ENCODE data around the gene ARPC1A.
A peak's percentile ranks its signal among the peaks of the same experiment; 100 is the strongest.

The ARPC1A gene

GRCh38 chr7:99293167-99293566, 32.5 kb upstream of the ARPC1A start:
- no peak overlapping the region for H2BK5ac ChIP-seq (ENCODE audit: low read length)
- no CpG with 5 or more reads among the region's 1 CpG for WGBS, 2 donors (ENCODE audit: extremely low coverage in 2 of 2, insufficient read length in 2 of 2, insufficient replicate concordance in 1 of 2)
- H3K27ac ChIP-seq (replicated peaks; ENCODE audit: low read length) = no peak overlapping the region
- no peak overlapping the region for H2AK5ac ChIP-seq (ENCODE audit: low read depth, low read length)
- H3K14ac ChIP-seq (ENCODE audit: low read length) = no peak overlapping the region
- H3K9me3 ChIP-seq (replicated peaks in 1 of 2; ENCODE audit: control insufficient read depth in 2 of 2, insufficient read depth in 1 of 2, low read depth in 1 of 2, low read length in 2 of 2) = no peaks in the 10 kb centered on the region
- no peak overlapping the region for H2BK120ac ChIP-seq (ENCODE audit: low read depth, low read length)
- no peak overlapping the region for H4K8ac ChIP-seq (ENCODE audit: low read depth, low read length)
- H3K4ac ChIP-seq (ENCODE audit: low read length) = no peak overlapping the region
- H4K91ac ChIP-seq (ENCODE audit: low read depth, low read length, poor library complexity) = no peak overlapping the region
- no peak for DNase-seq (ENCODE audit: low spot score)
- H3K27me3 ChIP-seq (ENCODE audit: control insufficient read depth in 3 of 3, insufficient read depth in 3 of 3, low read depth in 1 of 3, low read length in 3 of 3) = no peaks in the 10 kb centered on the region
- no peaks in the 10 kb centered on the region for H3K4me1 ChIP-seq (ENCODE audit: control insufficient read depth in 2 of 2, insufficient read depth in 1 of 2, low read depth in 1 of 2, low read length in 2 of 2)
- no peaks in the 10 kb centered on the region for H3K36me3 ChIP-seq (replicated peaks in 1 of 2; ENCODE audit: control insufficient read depth in 2 of 2, insufficient read depth in 2 of 2, low read length in 2 of 2)
- H2AFZ ChIP-seq (ENCODE audit: low read length) = no peak overlapping the region
- no peaks in the 10 kb centered on the region for H3K79me1 ChIP-seq (ENCODE audit: low read depth, low read length)
- H3K4me3 ChIP-seq (ENCODE audit: low read length in 2 of 2) = no peak overlapping the region
- no peak overlapping the region for H2BK15ac ChIP-seq (ENCODE audit: low read length)
- H3K9ac ChIP-seq (ENCODE audit: low read depth, low read length, poor library complexity) = no peak overlapping the region
- H2BK12ac ChIP-seq (ENCODE audit: low read length) = no peak overlapping the region
- no peak overlapping the region for H3K18ac ChIP-seq (ENCODE audit: low read length)
- H3K4me2 ChIP-seq (ENCODE audit: insufficient read depth, low read length, poor library complexity, severe bottlenecking) = no peak overlapping the region
- no peak overlapping the region for H3K23ac ChIP-seq (ENCODE audit: low read depth, low read length, poor library complexity)

GRCh38 chr7:99293650-99294049, 32.0 kb upstream of the ARPC1A start:
- Histone ChIP-seq H2BK5ac (ENCODE audit: low read length) (peak overlapping the region; percentile 3), H3K27ac (replicated peaks; ENCODE audit: low read length) (no peak overlapping the region), H3K9ac (ENCODE audit: low read depth, low read length, poor library complexity) (no peak overlapping the region), H3K36me3 (replicated peaks in 1 of 2; ENCODE audit: control insufficient read depth in 2 of 2, insufficient read depth in 2 of 2, low read length in 2 of 2) (no peaks in the 10 kb centered on the region), H3K14ac (ENCODE audit: low read length) (no peak overlapping the region), H3K9me3 (replicated peaks in 1 of 2; ENCODE audit: control insufficient read depth in 2 of 2, insufficient read depth in 1 of 2, low read depth in 1 of 2, low read length in 2 of 2) (no peaks in the 10 kb centered on the region), H3K4me1 (ENCODE audit: control insufficient read depth in 2 of 2, insufficient read depth in 1 of 2, low read depth in 1 of 2, low read length in 2 of 2) (no peaks in the 10 kb centered on the region), H2BK120ac (ENCODE audit: low read depth, low read length) (no peak overlapping the region), H3K27me3 (ENCODE audit: control insufficient read depth in 3 of 3, insufficient read depth in 3 of 3, low read depth in 1 of 3, low read length in 3 of 3) (no peaks in the 10 kb centered on the region), H3K79me1 (ENCODE audit: low read depth, low read length) (no peaks in the 10 kb centered on the region), H3K4me2 (ENCODE audit: insufficient read depth, low read length, poor library complexity, severe bottlenecking) (no peak overlapping the region), H2AFZ (ENCODE audit: low read length) (no peak overlapping the region), H3K23ac (ENCODE audit: low read depth, low read length, poor library complexity) (no peak overlapping the region), H3K4me3 (ENCODE audit: low read length in 2 of 2) (no peak overlapping the region), H4K91ac (ENCODE audit: low read depth, low read length, poor library complexity) (no peak overlapping the region), H3K18ac (ENCODE audit: low read length) (no peak overlapping the region), H3K4ac (ENCODE audit: low read length) (no peak overlapping the region), H2AK5ac (ENCODE audit: low read depth, low read length) (no peak overlapping the region), H4K8ac (ENCODE audit: low read depth, low read length) (no peak overlapping the region), H2BK12ac (ENCODE audit: low read length) (no peak overlapping the region), H2BK15ac (ENCODE audit: low read length) (no peak overlapping the region)
- DNase-seq (ENCODE audit: low spot score) = no peak
- no CpG with 5 or more reads among the region's 4 CpGs for WGBS, 2 donors (ENCODE audit: extremely low coverage in 2 of 2, insufficient read length in 2 of 2, insufficient replicate concordance in 1 of 2)

- no peaks in the 10 kb centered on the region for H3K4me1 ChIP-seq (ENCODE audit: control insufficient read depth in 2 of 2, insufficient read depth in 1 of 2, low read depth in 1 of 2, low read length in 2 of 2)
- no peak for DNase-seq (ENCODE audit: low spot score)
- no peaks in the 10 kb centered on the region for H3K36me3 ChIP-seq (replicated peaks in 1 of 2; ENCODE audit: control insufficient read depth in 2 of 2, insufficient read depth in 2 of 2, low read length in 2 of 2)
- H3K4ac ChIP-seq (ENCODE audit: low read length) = no peak overlapping the region
- no peaks in the 10 kb centered on the region for H3K27me3 ChIP-seq (ENCODE audit: control insufficient read depth in 3 of 3, insufficient read depth in 3 of 3, low read depth in 1 of 3, low read length in 3 of 3)
- no peak overlapping the region for H2AK5ac ChIP-seq (ENCODE audit: low read depth, low read length)
- H3K4me3 ChIP-seq (ENCODE audit: low read length in 2 of 2) = no peak overlapping the region
- H3K79me1 ChIP-seq (ENCODE audit: low read depth, low read length) = no peaks in the 10 kb centered on the region
- no peak overlapping the region for H2BK120ac ChIP-seq (ENCODE audit: low read depth, low read length)
- no peak overlapping the region for H3K18ac ChIP-seq (ENCODE audit: low read length)
- H4K8ac ChIP-seq (ENCODE audit: low read depth, low read length) = no peak overlapping the region
- H3K14ac ChIP-seq (ENCODE audit: low read length) = no peak overlapping the region
- no peak overlapping the region for H2BK5ac ChIP-seq (ENCODE audit: low read length)
- no peak overlapping the region for H3K9ac ChIP-seq (ENCODE audit: low read depth, low read length, poor library complexity)
- no peaks in the 10 kb centered on the region for H3K9me3 ChIP-seq (replicated peaks in 1 of 2; ENCODE audit: control insufficient read depth in 2 of 2, insufficient read depth in 1 of 2, low read depth in 1 of 2, low read length in 2 of 2)
- no peak overlapping the region for H3K4me2 ChIP-seq (ENCODE audit: insufficient read depth, low read length, poor library complexity, severe bottlenecking)
- no peak overlapping the region for H3K27ac ChIP-seq (replicated peaks; ENCODE audit: low read length)
- H2BK12ac ChIP-seq (ENCODE audit: low read length) = no peak overlapping the region
- H3K23ac ChIP-seq (ENCODE audit: low read depth, low read length, poor library complexity) = no peak overlapping the region
- H4K91ac ChIP-seq (ENCODE audit: low read depth, low read length, poor library complexity) = no peak overlapping the region
- no peak overlapping the region for H2BK15ac ChIP-seq (ENCODE audit: low read length)
- no peak overlapping the region for H2AFZ ChIP-seq (ENCODE audit: low read length)
- WGBS, 2 donors (ENCODE audit: extremely low coverage in 2 of 2, insufficient read length in 2 of 2, insufficient replicate concordance in 1 of 2) = no CpG with 5 or more reads among the region's 5 CpGs
Observed at GRCh38 chr7:99296471-99296870, 29.2 kb upstream of the ARPC1A start.

- Histone ChIP-seq H3K23ac (ENCODE audit: low read depth, low read length, poor library complexity) (peak overlapping the region; percentile 93), H2AFZ (ENCODE audit: low read length) (no peak overlapping the region), H3K4me3 (ENCODE audit: low read length in 2 of 2) (peak overlapping the region in 1 of 2 donors; percentile 49), H3K9ac (ENCODE audit: low read depth, low read length, poor library complexity) (peak overlapping the region; percentile 70), H4K8ac (ENCODE audit: low read depth, low read length) (peak overlapping the region; percentile 48), H3K18ac (ENCODE audit: low read length) (peak overlapping the region; percentile 74), H3K4me2 (ENCODE audit: insufficient read depth, low read length, poor library complexity, severe bottlenecking) (no peak overlapping the region), H3K36me3 (replicated peaks in 1 of 2; ENCODE audit: control insufficient read depth in 2 of 2, insufficient read depth in 2 of 2, low read length in 2 of 2) (no peaks in the 10 kb centered on the region), H2BK5ac (ENCODE audit: low read length) (peak overlapping the region; percentile 75), H2BK15ac (ENCODE audit: low read length) (no peak overlapping the region), H3K14ac (ENCODE audit: low read length) (peak overlapping the region; percentile 84), H3K9me3 (replicated peaks in 1 of 2; ENCODE audit: control insufficient read depth in 2 of 2, insufficient read depth in 1 of 2, low read depth in 1 of 2, low read length in 2 of 2) (no peaks in the 10 kb centered on the region), H3K79me1 (ENCODE audit: low read depth, low read length) (no peaks in the 10 kb centered on the region), H3K27me3 (ENCODE audit: control insufficient read depth in 3 of 3, insufficient read depth in 3 of 3, low read depth in 1 of 3, low read length in 3 of 3) (no peaks in the 10 kb centered on the region), H2BK12ac (ENCODE audit: low read length) (no peak overlapping the region), H2AK5ac (ENCODE audit: low read depth, low read length) (peak overlapping the region; percentile 88), H3K4ac (ENCODE audit: low read length) (peak overlapping the region; percentile 93), H3K27ac (replicated peaks; ENCODE audit: low read length) (no peak overlapping the region), H2BK120ac (ENCODE audit: low read depth, low read length) (no peak overlapping the region), H4K91ac (ENCODE audit: low read depth, low read length, poor library complexity) (no peak overlapping the region), H3K4me1 (ENCODE audit: control insufficient read depth in 2 of 2, insufficient read depth in 1 of 2, low read depth in 1 of 2, low read length in 2 of 2) (no peaks in the 10 kb centered on the region)
- DNase-seq (ENCODE audit: low spot score) = no peak
- no CpG with 5 or more reads among the region's 19 CpGs for WGBS, 2 donors (ENCODE audit: extremely low coverage in 2 of 2, insufficient read length in 2 of 2, insufficient replicate concordance in 1 of 2)
Observed at GRCh38 chr7:99301496-99301895, 24.2 kb upstream of the ARPC1A start.
